B cell (primary cell): ENCODE measurements around the gene STXBP6. TPM values are rescaled to one million over a fixed set of nuclear protein-coding genes. Genes with fewer than 3 reads are reported as not detected.

Experiments used
- ATAC-seq: fragments of 200-7000 bp; cut with Tn5 transposase; one replicate; pipeline ENCODE4 v1.10.0; 2021; ENCODE audit warnings: low read depth, mild to moderate bottlenecking, moderate number of reproducible peaks, moderate library complexity
- CTCF ChIA-PET: fragments of 350-600 bp; sonication (Branson Sonifier 250); formaldehyde crosslinking; loops from one replicate; lab custom pipeline; 2021; ENCODE audit warnings: antibody characterized with exemption, inconsistent platforms; lab: Charles Lee
- POLR2A ChIA-PET: fragments of 350-600 bp; sonication (Branson Sonifier 250); formaldehyde crosslinking; loops from one replicate; lab custom pipeline; 2021; ENCODE audit warnings: antibody characterized with exemption; lab: Charles Lee
- DNase-seq: peaks from one replicate; pipeline ENCODE4 v3.0.0; 2013
- H2AFZ ChIP-seq: 2 replicates; pipeline ENCODE4 v1.6.1; 2012; ENCODE audit warnings: mild to moderate bottlenecking, low read depth, low read length; ENCODE audit not compliant: insufficient read depth, poor library complexity, severe bottlenecking
- H3K27ac ChIP-seq, 2 donors: 1 replicate in 1 of 2; 2 replicates in 1 of 2; pipeline ENCODE4 v1.5.1; 2012 to 2013; ENCODE audit warnings: low read length in 2 of 2, mild to moderate bottlenecking in 2 of 2, moderate library complexity in 1 of 2
- H3K27me3 ChIP-seq, 4 experiments: fragments of 200-600 bp in 1 of 4; sonication (generic) in 1 of 4; replicated peaks in 1 of 4; 1 replicate in 2 of 4; 2 replicates in 2 of 4; pipeline versions ENCODE4 v1.6.1 to v1.7.0; 2013 to 2016; ENCODE audit warnings: low read length in 3 of 4, mild to moderate bottlenecking in 2 of 4, mixed read lengths in 1 of 4, moderate library complexity in 1 of 4; ENCODE audit not compliant: insufficient read depth in 4 of 4, control insufficient read depth in 3 of 4; ENCODE audit errors: control extremely low read depth in 1 of 4
- H3K36me3 ChIP-seq, 2 experiments: replicated peaks in 1 of 2; 1 replicate in 1 of 2; 2 replicates in 1 of 2; pipeline versions ENCODE4 v1.6.1 to v1.7.1; 2013; ENCODE audit warnings: low read length in 1 of 2; ENCODE audit not compliant: insufficient read depth in 2 of 2, control insufficient read depth in 1 of 2; ENCODE audit errors: control extremely low read depth in 1 of 2, extremely low read depth in 1 of 2
- H3K4me1 ChIP-seq, 2 donors: fragments of 200-600 bp in 1 of 2; sonication (generic) in 1 of 2; 1 replicate in 1 of 2; 2 replicates in 1 of 2; pipeline versions ENCODE4 v1.5.1 to v1.6.1; 2013 to 2017; ENCODE audit warnings: low read length in 2 of 2; ENCODE audit not compliant: control insufficient read depth in 2 of 2, insufficient read depth in 2 of 2
- H3K4me2 ChIP-seq: replicated peaks from 2 replicates; pipeline ENCODE3; 2012; ENCODE audit warnings: mild to moderate bottlenecking, low read depth, low read length; ENCODE audit not compliant: poor library complexity, severe bottlenecking
- H3K4me3 ChIP-seq, 5 experiments: fragments of 200-600 bp in 1 of 5; sonication (generic) in 1 of 5; 1 replicate in 3 of 5; 2 replicates in 2 of 5; pipeline versions ENCODE4 v1.5.1 to v1.7.0; 2011 to 2016; ENCODE audit warnings: low read length in 4 of 5, mild to moderate bottlenecking in 4 of 5, low read depth in 2 of 5, control low read depth in 1 of 5, moderate library complexity in 1 of 5; ENCODE audit not compliant: insufficient read depth in 1 of 5; ENCODE audit errors: control extremely low read depth in 1 of 5, extremely low read depth in 1 of 5
- H3K79me2 ChIP-seq: fragments of 200-600 bp; sonication (generic); one replicate; pipeline ENCODE4 v1.6.0; 2016; ENCODE audit warnings: low read length; ENCODE audit not compliant: control insufficient read depth, insufficient read depth
- H3K9ac ChIP-seq: fragments of 200-600 bp; sonication (generic); 2 replicates; pipeline ENCODE4 v1.6.1; 2017; ENCODE audit warnings: mild to moderate bottlenecking, low read length, moderate library complexity
- H3K9me3 ChIP-seq, 3 donors: one replicate each; pipeline versions ENCODE4 v1.6.1 to v1.7.1; 2013; ENCODE audit warnings: low read length in 2 of 3; ENCODE audit not compliant: control insufficient read depth in 2 of 3, insufficient read depth in 1 of 3; ENCODE audit errors: control extremely low read depth in 1 of 3
- H4K20me1 ChIP-seq: 2 replicates; pipeline ENCODE4 v1.6.0; 2012; ENCODE audit warnings: mild to moderate bottlenecking, low read length; ENCODE audit not compliant: insufficient read depth, control insufficient read depth, poor library complexity, severe bottlenecking
- H3K27ac Mint-ChIP-seq: one replicate; pipeline ENCODE4 v1.8.0; 2021; ENCODE audit warnings: mixed read lengths
- H3K27me3 Mint-ChIP-seq: one replicate; pipeline ENCODE4 v1.8.0; 2021; ENCODE audit warnings: mixed read lengths
- H3K4me1 Mint-ChIP-seq: one replicate; pipeline ENCODE4 v1.8.0; 2021; ENCODE audit warnings: mixed read lengths
- H3K4me3 Mint-ChIP-seq: one replicate; pipeline ENCODE4 v1.8.0; 2021; ENCODE audit warnings: mixed read lengths
- H3K9me3 Mint-ChIP-seq: one replicate; pipeline ENCODE4 v1.8.0; 2022; ENCODE audit warnings: mixed read lengths; ENCODE audit not compliant: insufficient read depth
- CTCF ChIP-seq: fragments of 200-600 bp; IDR thresholded peaks from one replicate; pipeline ENCODE4 v1.8.0; 2022; ENCODE audit warnings: antibody characterized with exemption, mild to moderate bottlenecking
- EZH2 ChIP-seq: IDR thresholded peaks from 2 replicates; pipeline ENCODE4 v1.6.1; 2012; ENCODE audit warnings: borderline replicate concordance, low read depth, mild to moderate bottlenecking, moderate library complexity, low read length; ENCODE audit not compliant: insufficient read depth, poor library complexity, severe bottlenecking
- WGBS: methylation state at CpG from one replicate; pipeline ENCODE4 v1.1.5; 2013; ENCODE audit warnings: missing lambda C conversion rate; ENCODE audit not compliant: insufficient coverage; 5-methylcytosine and 5-hydroxymethylcytosine counted together
- intact Hi-C: fragments of 100-400 bp; cut with micrococcal nuclease; formaldehyde crosslinking; loops from one replicate; pipeline ENCODE4 v1.10.0; 2022
- polyA plus RNA-seq: library from polyadenylated mRNA; depleted of rRNA; stranded (reverse); fragments of >200 nt; gene quantifications from 2 replicates; pipeline ENCODE4 v1.2.3, GENCODE V29; 2012
- total RNA-seq, 2 donors: library from RNA; stranded (reverse); fragments of 120-200 nt in 1 of 2; gene quantifications; 1 replicate in 1 of 2; 2 replicates in 1 of 2; pipeline versions ENCODE4 v1.2.3 to v1.2.4, GENCODE V29; 2013 to 2022

The STXBP6 gene
- total and polyA plus RNA-seq, 2 donors (not counting 1 experiment from before 2014, with no cell fraction given), result 0.01 TPM; not detected in 1

- Mint-ChIP-seq H3K27me3 (peaks cover 28% of the 10 kb centered on the region), H3K4me1 (no peaks in the 10 kb centered on the region), H3K27ac (no peak overlapping the region), H3K4me3 (no peak overlapping the region), H3K9me3 (no peaks in the 10 kb centered on the region)
- Histone ChIP-seq H3K9me3 (no peaks in the 10 kb centered on the region), H3K4me1 (no peaks in the 10 kb centered on the region), H3K4me3 (no peak overlapping the region), H3K27ac (no peak overlapping the region), H3K4me2 (no peak overlapping the region), H3K36me3 (no peaks in the 10 kb centered on the region), H3K27me3 (peaks cover 0 to 2% (median under 1%) of the 10 kb centered on the region in 4 experiments), H2AFZ (no peak overlapping the region), H4K20me1 (no peaks in the 10 kb centered on the region), H3K9ac (no peak overlapping the region), H3K79me2 (no peaks in the 10 kb centered on the region)
- no peak for DNase-seq
- TF ChIP-seq EZH2, result no peak
- no peak for TF ChIP-seq CTCF
- ATAC-seq, result no peak
- intact Hi-C loops, result no loop called here
- WGBS, result 63% methylated on average over 14 of the region's 15 CpGs
- CTCF ChIA-PET, result no interaction called here
- POLR2A ChIA-PET, result no interaction called here
Measured at GRCh38 chr14:24818058-24818822, 231.7 kb downstream of the STXBP6 start.

GRCh38 chr14:24817212-24818057 lies 232.5 kb downstream of the STXBP6 start:
- Histone ChIP-seq H3K27ac (no peak overlapping the region), H3K4me1 (no peaks in the 10 kb centered on the region), H3K4me3 (no peak overlapping the region), H3K9me3 (no peaks in the 10 kb centered on the region), H2AFZ (no peak overlapping the region), H3K79me2 (no peaks in the 10 kb centered on the region), H3K4me2 (no peak overlapping the region), H3K36me3 (no peaks in the 10 kb centered on the region), H3K9ac (no peak overlapping the region), H3K27me3 (peaks cover 0 to 2% (median under 1%) of the 10 kb centered on the region in 4 experiments), H4K20me1 (no peaks in the 10 kb centered on the region)
- CTCF ChIA-PET, result no interaction called here
- 53% methylated on average over 7 of the region's 11 CpGs for WGBS
- Mint-ChIP-seq H3K4me1 (no peaks in the 10 kb centered on the region), H3K4me3 (no peak overlapping the region), H3K27me3 (peaks cover 26% of the 10 kb centered on the region), H3K9me3 (no peaks in the 10 kb centered on the region), H3K27ac (no peak overlapping the region)
- intact Hi-C loops, result no loop called here
- DNase-seq (no peak), ATAC-seq (no peak)
- POLR2A ChIA-PET, result no interaction called here
- TF ChIP-seq CTCF (no peak), EZH2 (no peak)
